IPS-15b (cell line): ENCODE results near the gene IFI27L1.

Experiments
- H3K27me3 ChIP-seq: one replicate; pipeline ENCODE4 v1.6.1; 2013; ENCODE audit warnings: low read length; ENCODE audit not compliant: control insufficient read depth, insufficient read depth
- H3K36me3 ChIP-seq: one replicate; pipeline ENCODE4 v1.6.1; 2013; ENCODE audit warnings: low read length; ENCODE audit not compliant: control insufficient read depth, insufficient read depth
- H3K4me1 ChIP-seq: one replicate; pipeline ENCODE4 v1.6.1; 2013; ENCODE audit warnings: mild to moderate bottlenecking, low read length; ENCODE audit not compliant: control insufficient read depth, insufficient read depth
- H3K4me3 ChIP-seq: one replicate; pipeline ENCODE4 v1.5.1; 2013; ENCODE audit warnings: low read depth, low read length
- H3K9ac ChIP-seq: one replicate; pipeline ENCODE4 v1.6.1; 2013; ENCODE audit warnings: low read depth, mild to moderate bottlenecking, low read length
- H3K9me3 ChIP-seq: one replicate; pipeline ENCODE4 v1.6.1; 2013; ENCODE audit warnings: mild to moderate bottlenecking, low read length; ENCODE audit not compliant: control insufficient read depth, insufficient read depth

The IFI27L1 gene

GRCh38 chr14:94129111-94129757 is 48.1 kb downstream of the IFI27L1 start, which contains the start of gene IFI27L2:
Gene IFI27L2, minus strand, starts transcription at chr14:94129604. Its CDS starts 40 bp downstream, at chr14:94129564.
- Histone ChIP-seq H3K4me1 (no peaks in the 10 kb centered on the region), H3K36me3 (no peaks in the 10 kb centered on the region), H3K27me3 (peaks cover 3% of the 10 kb centered on the region), H3K4me3 (peak within 1 kb of the TSS; percentile 67), H3K9ac (peak within 1 kb of the TSS; percentile 26), H3K9me3 (no peaks in the 10 kb centered on the region)

- H3K4me1 ChIP-seq, result no peaks in the 10 kb centered on the region
- H3K27me3 ChIP-seq, result peaks cover 3% of the 10 kb centered on the region
- no peaks in the 10 kb centered on the region for H3K36me3 ChIP-seq
- no peaks in the 10 kb centered on the region for H3K9me3 ChIP-seq
- no peak overlapping the region for H3K9ac ChIP-seq
- peak overlapping the region; percentile 62 for H3K4me3 ChIP-seq
These were observed 48.8 kb downstream of the IFI27L1 start for GRCh38 chr14:94129758-94130414.

- no peaks in the 10 kb centered on the region for H3K36me3 ChIP-seq
- peaks cover 6% of the 10 kb centered on the region for H3K27me3 ChIP-seq
- H3K4me1 ChIP-seq, result no peaks in the 10 kb centered on the region
- no peak overlapping the region for H3K4me3 ChIP-seq
- H3K9me3 ChIP-seq, result no peaks in the 10 kb centered on the region
- no peak overlapping the region for H3K9ac ChIP-seq
These were observed 51.3 kb downstream of the IFI27L1 start for GRCh38 chr14:94132285-94132887.

GRCh38 chr14:94135476-94135875 is 54.4 kb downstream of the IFI27L1 start:
- Histone ChIP-seq H3K4me3 (no peak overlapping the region), H3K4me1 (peaks cover 10% of the 10 kb centered on the region), H3K9ac (no peak overlapping the region), H3K9me3 (no peaks in the 10 kb centered on the region), H3K36me3 (no peaks in the 10 kb centered on the region), H3K27me3 (peaks cover 2% of the 10 kb centered on the region)

GRCh38 chr14:94136575-94137331 is 55.6 kb downstream of the IFI27L1 start:
- no peaks in the 10 kb centered on the region for H3K36me3 ChIP-seq
- H3K27me3 ChIP-seq, result peaks cover 2% of the 10 kb centered on the region
- no peaks in the 10 kb centered on the region for H3K9me3 ChIP-seq
- no peak overlapping the region for H3K4me3 ChIP-seq
- no peak overlapping the region for H3K9ac ChIP-seq
- H3K4me1 ChIP-seq, result peaks cover 10% of the 10 kb centered on the region

- Histone ChIP-seq H3K4me1 (peaks cover 10% of the 10 kb centered on the region), H3K4me3 (no peak overlapping the region), H3K9ac (no peak overlapping the region), H3K9me3 (no peaks in the 10 kb centered on the region), H3K27me3 (peaks cover 2% of the 10 kb centered on the region), H3K36me3 (no peaks in the 10 kb centered on the region)
These were observed 57.1 kb downstream of the IFI27L1 start for GRCh38 chr14:94138251-94138650.

GRCh38 chr14:94139006-94139405 is 57.9 kb downstream of the IFI27L1 start:
- Histone ChIP-seq H3K9ac (no peak overlapping the region), H3K4me1 (peaks cover 10% of the 10 kb centered on the region), H3K27me3 (peaks cover 2% of the 10 kb centered on the region), H3K36me3 (no peaks in the 10 kb centered on the region), H3K9me3 (no peaks in the 10 kb centered on the region), H3K4me3 (no peak overlapping the region)

- Histone ChIP-seq H3K4me1 (peaks cover 10% of the 10 kb centered on the region), H3K9me3 (no peaks in the 10 kb centered on the region), H3K27me3 (peaks cover 2% of the 10 kb centered on the region), H3K9ac (no peak overlapping the region), H3K4me3 (no peak overlapping the region), H3K36me3 (no peaks in the 10 kb centered on the region)
These were observed 58.3 kb downstream of the IFI27L1 start for GRCh38 chr14:94139421-94139820.

- H3K4me3 ChIP-seq, result no peak overlapping the region
- H3K9me3 ChIP-seq, result no peaks in the 10 kb centered on the region
- peaks cover 14% of the 10 kb centered on the region for H3K4me1 ChIP-seq
- peaks cover under 1% of the 10 kb centered on the region for H3K27me3 ChIP-seq
- H3K9ac ChIP-seq, result no peak overlapping the region
- no peaks in the 10 kb centered on the region for H3K36me3 ChIP-seq
These were observed 61.1 kb downstream of the IFI27L1 start for GRCh38 chr14:94142247-94142646.

- Histone ChIP-seq H3K4me3 (no peak overlapping the region), H3K27me3 (no peaks in the 10 kb centered on the region), H3K9me3 (no peaks in the 10 kb centered on the region), H3K9ac (no peak overlapping the region), H3K36me3 (no peaks in the 10 kb centered on the region), H3K4me1 (peaks cover 14% of the 10 kb centered on the region)
These were observed 61.7 kb downstream of the IFI27L1 start for GRCh38 chr14:94142836-94143235.

GRCh38 chr14:94143239-94143638 is 62.1 kb downstream of the IFI27L1 start:
- no peak overlapping the region for H3K4me3 ChIP-seq
- no peaks in the 10 kb centered on the region for H3K27me3 ChIP-seq
- peaks cover 14% of the 10 kb centered on the region for H3K4me1 ChIP-seq
- H3K9ac ChIP-seq, result no peak overlapping the region
- H3K36me3 ChIP-seq, result no peaks in the 10 kb centered on the region
- no peaks in the 10 kb centered on the region for H3K9me3 ChIP-seq
